SW480 (cell line): ENCODE measurements around the gene EML1.

ENCODE experiments used
- DNase-seq: peaks from one replicate; pipeline ENCODE4 v3.0.0-alpha.2; 2016; ENCODE audit warnings: low spot score

The EML1 gene

DNA sequence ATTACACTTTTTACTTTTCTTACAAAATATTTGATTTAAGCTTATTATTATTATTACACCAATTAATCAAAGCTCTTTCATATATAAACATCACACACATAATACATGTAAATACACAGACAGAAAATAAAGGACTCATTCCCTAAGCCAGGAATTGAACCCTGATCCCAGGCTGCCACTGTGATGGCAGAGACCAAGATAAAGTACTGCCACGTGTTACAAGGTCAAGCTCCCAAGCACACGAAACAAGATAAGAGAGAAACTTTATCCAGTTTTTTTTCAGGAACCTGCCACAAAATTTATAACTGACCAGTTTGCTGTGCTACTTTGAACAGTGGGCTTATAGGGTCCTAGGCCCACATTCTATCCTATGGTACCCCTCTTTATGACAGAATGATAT, 111.3 kb downstream of the EML1 start:
- no peak for DNase-seq

DNA sequence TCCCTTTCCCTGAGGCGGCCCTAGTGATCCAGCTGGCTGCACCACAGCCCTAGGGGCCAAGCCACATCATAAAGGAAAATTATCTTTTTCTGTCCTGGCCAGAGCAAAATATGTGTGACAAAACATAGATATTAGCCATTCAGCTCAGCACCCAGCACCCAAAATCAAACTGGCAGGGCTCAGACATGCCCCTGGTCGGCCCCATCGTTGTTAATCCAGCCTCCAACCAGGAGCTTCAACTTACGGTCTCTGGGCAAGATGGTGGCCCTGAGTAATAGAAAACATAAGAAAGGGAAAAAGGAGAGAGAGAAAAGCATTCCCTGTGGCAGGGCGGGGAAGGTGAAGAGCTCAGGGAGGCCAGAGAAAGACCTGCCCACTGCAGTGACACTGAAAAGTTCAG, 111.9 kb downstream of the EML1 start:
- DNase-seq: no peak

DNA sequence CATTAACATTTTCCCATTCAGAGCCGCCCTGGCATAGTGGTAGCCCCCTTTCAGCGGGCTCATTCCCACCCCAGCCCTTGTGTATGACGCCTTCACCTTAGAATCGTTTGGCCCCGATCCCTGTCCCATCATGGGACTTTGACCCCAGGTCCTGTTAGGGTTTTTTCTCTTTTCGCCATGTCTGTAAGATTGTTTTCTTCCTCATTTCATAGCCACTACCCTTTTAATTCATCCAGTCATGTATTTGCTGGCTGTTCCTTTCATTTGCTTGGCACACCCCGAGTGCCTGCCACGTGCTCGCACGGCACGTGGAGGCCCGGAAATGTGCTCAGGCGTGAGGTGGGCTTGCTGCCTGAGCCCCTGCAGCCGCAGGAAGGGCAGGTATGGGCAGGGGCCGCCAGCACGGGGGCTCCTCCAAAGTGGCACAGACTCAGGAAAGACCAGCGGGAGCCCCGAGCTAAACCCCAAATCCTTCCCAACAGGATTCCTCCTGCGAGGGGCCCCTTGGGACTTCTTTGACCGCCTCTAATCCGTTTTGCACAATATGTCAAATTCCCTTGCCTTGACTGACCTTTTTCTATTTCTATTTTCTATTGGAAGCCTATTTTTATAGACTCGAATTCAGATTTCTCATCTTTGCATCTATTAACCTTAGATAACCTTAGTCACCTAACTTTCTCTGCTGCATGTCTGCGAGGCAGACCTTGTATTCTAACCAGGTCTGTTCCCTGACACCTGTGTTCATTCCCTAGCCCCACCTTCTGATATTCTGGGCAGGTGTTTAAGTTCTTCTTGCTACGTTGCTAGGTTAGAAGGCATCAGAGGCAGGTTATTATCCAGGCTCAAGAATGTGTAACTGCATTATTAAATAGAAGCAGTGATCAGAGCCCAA, 114.8 kb downstream of the EML1 start:
- no peak for DNase-seq

- DNase-seq: no peak
Measured at GRCh38 chr14:99908653-99909250, 115.5 kb downstream of the EML1 start.

- DNase-seq: no peak
Measured at GRCh38 chr14:99909513-99910064, 116.4 kb downstream of the EML1 start.

GRCh38 chr14:99910337-99911309, 117.4 kb downstream of the EML1 start:
- no peak for DNase-seq

GRCh38 chr14:99915305-99916090, 122.3 kb downstream of the EML1 start:
- DNase-seq: no peak

GRCh38 chr14:99916091-99916383, 122.8 kb downstream of the EML1 start:
- DNase-seq: no peak

- DNase-seq: no peak
Measured at GRCh38 chr14:99918781-99919180, 125.6 kb downstream of the EML1 start.

- no peak for DNase-seq
Measured at GRCh38 chr14:99921425-99921824, 128.2 kb downstream of the EML1 start.

DNA sequence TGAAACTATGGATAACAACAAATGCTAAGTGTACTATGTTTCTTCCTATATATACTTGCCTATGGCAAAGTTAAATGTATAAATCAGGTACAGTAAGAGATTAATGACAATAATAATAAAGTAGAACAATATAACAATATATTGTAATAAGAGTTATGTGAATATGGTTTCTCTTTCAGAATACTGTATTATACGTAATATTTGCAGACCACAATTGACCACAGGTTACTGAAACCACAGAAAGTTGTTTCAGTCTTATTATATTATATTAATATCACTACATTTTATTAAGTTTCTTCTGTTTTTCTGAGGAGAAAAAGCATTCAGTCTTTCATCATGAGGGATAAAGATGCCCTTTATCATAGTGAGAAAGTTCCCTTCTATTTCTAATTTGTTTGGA, 131.2 kb downstream of the EML1 start:
- DNase-seq: no peak

- no peak for DNase-seq
Measured at GRCh38 chr14:99925471-99925870, 132.3 kb downstream of the EML1 start.

DNA sequence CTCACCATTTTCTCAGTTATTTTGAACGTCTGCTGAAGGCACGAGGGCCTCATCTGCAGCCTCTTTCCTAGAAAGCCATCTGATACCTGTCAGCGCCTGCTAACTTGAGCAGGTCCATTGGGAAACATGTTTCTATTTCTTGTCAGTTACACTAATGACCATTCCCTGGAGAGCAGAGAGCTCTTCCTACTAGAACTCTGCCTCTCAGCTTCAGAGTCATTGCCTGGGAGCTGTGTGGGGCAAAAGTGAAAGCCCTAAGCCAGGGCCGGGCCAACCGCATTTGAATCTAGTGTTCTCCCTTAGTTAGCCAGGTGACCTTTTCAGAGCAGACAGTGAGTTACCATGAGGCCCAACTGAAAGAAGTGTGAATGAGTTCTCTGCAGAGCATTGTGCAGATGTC, 135.8 kb downstream of the EML1 start:
- no peak for DNase-seq

DNA sequence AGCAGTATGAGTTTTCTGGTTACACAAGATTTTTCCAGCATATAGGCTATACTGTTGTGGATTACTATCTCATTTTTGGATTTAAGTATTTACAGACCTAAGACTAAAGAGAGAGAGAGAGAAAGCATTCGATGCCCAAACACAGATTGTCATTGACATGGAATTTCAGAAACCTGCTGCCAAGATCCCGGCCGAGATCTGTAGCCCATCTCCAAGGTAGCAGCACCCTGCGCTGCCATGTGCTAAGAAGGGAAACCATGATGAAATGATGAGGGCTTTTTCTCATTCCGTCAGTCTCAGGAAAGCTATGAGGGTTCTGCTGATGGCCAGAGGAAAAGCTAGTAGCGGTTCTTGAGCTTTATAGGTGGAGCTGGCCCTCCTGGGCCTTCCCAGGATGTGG, 136.4 kb downstream of the EML1 start:
- DNase-seq: no peak

DNA sequence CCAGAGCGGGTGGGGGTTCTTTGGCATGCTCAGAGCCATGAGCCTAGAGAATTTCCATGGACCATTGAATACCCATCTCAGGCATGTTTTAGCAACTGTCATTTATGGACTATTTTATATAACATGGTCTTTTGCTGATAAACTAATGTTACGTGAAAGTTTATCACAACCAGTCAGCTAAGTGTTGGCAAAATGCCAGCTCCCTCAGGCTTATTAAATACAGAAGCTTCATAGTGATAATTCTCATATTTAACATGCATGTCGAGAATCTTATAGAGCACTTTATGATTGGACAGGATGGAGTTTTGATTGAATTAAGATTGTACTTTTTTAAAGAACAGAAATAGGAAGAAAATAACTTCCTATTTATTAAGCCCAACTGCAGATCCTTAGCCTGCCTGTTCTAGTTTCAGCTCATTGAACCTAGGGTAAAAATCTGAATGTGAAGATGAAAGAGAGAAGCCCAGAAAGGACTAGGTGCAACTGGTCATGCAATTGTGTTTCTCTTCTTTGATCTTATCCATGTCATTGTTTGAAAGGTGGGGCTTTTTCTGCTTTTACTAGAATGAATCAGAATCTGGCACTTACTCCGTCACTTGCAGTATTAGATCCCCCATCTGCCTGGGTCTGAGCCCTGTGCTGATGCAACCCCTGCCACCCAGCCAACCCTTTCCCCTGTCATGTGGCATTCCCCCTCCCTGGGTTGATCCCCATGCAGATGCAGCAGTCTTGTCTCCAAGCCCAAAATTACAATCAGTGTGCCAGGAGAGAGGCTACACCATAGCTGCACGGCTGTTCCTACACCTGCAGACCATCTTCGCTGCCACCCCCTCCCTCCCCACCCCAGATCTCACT, 137.4 kb downstream of the EML1 start:
- DNase-seq: peak; percentile 51

DNA sequence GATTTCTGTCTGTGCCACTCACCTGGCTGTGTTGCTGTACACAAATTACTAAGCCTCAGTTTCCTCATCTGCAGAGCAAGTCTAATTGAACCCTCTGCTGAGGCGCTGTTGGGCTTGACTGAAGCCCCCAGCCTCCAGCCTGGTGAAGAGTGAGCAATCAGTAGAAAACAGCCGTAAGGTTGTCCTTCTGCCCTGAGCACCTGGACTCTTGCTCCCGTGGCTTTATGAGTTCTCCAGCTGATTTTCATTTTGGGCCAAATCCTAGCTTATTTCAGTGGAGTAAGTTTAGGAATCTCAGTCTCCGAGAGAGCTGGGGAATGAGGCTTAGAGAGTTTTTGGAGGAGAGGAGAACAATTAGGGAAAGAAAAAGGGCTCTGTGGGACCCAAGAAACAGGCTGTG, 138.1 kb downstream of the EML1 start:
- no peak for DNase-seq

- no peak for DNase-seq
Measured at GRCh38 chr14:99936056-99936455, 142.8 kb downstream of the EML1 start.

- no peak for DNase-seq
Measured at GRCh38 chr14:99936738-99937474, 143.7 kb downstream of the EML1 start.

DNA sequence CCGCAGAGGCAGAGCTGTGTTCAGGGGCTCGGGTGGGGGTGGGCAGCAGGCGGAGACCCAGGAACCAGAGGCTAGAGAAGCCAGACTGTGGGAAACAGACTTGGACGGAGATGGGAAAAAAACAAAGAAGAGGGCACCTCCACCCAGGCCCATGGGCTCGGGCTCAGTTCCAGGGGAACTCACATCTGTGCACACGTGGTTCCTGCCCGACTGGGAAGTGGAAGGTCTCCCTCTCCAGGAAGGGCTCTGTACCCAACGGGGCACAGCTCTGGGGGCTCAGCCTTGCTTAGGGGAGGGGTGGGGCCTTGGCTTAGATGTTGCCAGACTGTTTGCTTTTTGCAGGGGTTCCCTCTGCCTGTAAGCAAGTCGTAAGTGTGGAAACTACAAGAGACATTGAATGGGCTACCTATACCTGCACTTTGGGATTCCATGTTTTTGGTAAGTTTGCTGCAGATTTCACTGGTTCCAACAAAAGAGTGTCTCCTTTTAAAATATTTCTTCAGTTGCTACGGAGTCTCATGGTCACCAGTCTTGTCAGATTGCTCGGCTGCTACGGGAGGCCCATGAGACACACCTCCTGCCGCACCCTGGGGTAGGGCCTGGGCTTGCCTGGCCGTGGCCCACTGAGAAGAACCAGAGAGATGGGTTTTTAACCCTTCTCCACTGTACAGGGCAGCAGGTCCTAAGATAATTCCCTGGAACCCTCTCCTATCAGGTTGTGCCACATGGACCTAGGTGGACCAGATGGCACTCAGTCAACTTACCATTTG, 144.4 kb downstream of the EML1 start:
- no peak for DNase-seq
